WTC11 (cell line): ENCODE results near the gene CLASP1.

ENCODE experiments used
- CREM ChIP-seq: sonication (generic); formaldehyde crosslinking; IDR thresholded peaks from 2 replicates; pipeline ENCODE4 v1.8.1; 2022; ENCODE audit warnings: mild to moderate bottlenecking, missing genetic modification reagents, moderate library complexity
- CTCF ChIP-seq: fragments of 200-600 bp; IDR thresholded peaks from 2 replicates; pipeline ENCODE4 v1.8.0; 2022; ENCODE audit warnings: antibody characterized with exemption
- RELA ChIP-seq: sonication (generic); formaldehyde crosslinking; IDR thresholded peaks from 2 replicates; pipeline ENCODE4 v1.8.1; 2022; ENCODE audit warnings: missing genetic modification reagents, mild to moderate bottlenecking, borderline replicate concordance
- SP1 ChIP-seq: sonication (generic); formaldehyde crosslinking; conservative IDR thresholded peaks from 2 replicates; pipeline ENCODE4 v1.8.1; 2022; ENCODE audit warnings: missing genetic modification reagents
- ZBTB43 ChIP-seq: sonication (generic); formaldehyde crosslinking; IDR thresholded peaks from 2 replicates; pipeline ENCODE4 v1.8.1; 2023; ENCODE audit warnings: mild to moderate bottlenecking, missing genetic modification reagents
- ZNF121 ChIP-seq: sonication (generic); formaldehyde crosslinking; IDR thresholded peaks from 2 replicates; pipeline ENCODE4 v1.8.0; 2023; ENCODE audit warnings: missing genetic modification reagents
- ZNF281 ChIP-seq: sonication (generic); formaldehyde crosslinking; IDR thresholded peaks from 2 replicates; pipeline ENCODE4 v1.8.0; 2023; ENCODE audit warnings: mild to moderate bottlenecking, missing genetic modification reagents
- TF ChIP-seq, protein P1 (sequence below): sonication (generic); formaldehyde crosslinking; conservative IDR thresholded peaks from 2 replicates; pipeline ENCODE4 v1.8.1; 2022; ENCODE audit warnings: mild to moderate bottlenecking, missing genetic modification reagents

GRCh38 chr2:121599963-121600651 lies 49.2 kb downstream of the CLASP1 start:
- TF ChIP-seq CTCF (no peak), ZBTB43 (CRISPR knock-in tag) (no peak), RELA (no peak), CREM (CRISPR knock-in tag) (no peak), SP1 (CRISPR knock-in tag) (no peak), ZNF281 (CRISPR knock-in tag) (no peak), ZNF121 (CRISPR knock-in tag) (no peak)
- TF ChIP-seq, protein P1, sequence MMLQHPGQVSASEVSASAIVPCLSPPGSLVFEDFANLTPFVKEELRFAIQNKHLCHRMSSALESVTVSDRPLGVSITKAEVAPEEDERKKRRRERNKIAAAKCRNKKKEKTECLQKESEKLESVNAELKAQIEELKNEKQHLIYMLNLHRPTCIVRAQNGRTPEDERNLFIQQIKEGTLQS (CRISPR knock-in tag), result no peak
